K562 (cell line): Measurements from ENCODE around the gene TP53RK.

Experiments
- ASH1L ChIP-seq: fragments of 450-650 bp; IDR thresholded peaks from 2 replicates; pipeline ENCODE4 v1.6.1; 2018; ENCODE audit warnings: borderline replicate concordance, mild to moderate bottlenecking, low read depth; ENCODE audit not compliant: partially characterized antibody
- ELF2 ChIP-seq: fragments of 250-450 bp; sonication (Bioruptor Pico); IDR thresholded peaks from 2 replicates; pipeline ENCODE4 v1.5.0; 2021; ENCODE audit warnings: mild to moderate bottlenecking
- EZH2 ChIP-seq: IDR thresholded peaks from 2 replicates; pipeline ENCODE4 v1.6.1; 2012; ENCODE audit warnings: low read depth, mild to moderate bottlenecking, inconsistent platforms, low read length, borderline replicate concordance
- FOXA1 ChIP-seq: fragments of 450-650 bp; IDR thresholded peaks from 2 replicates; pipeline ENCODE4 v1.6.1; 2016; ENCODE audit warnings: mild to moderate bottlenecking, borderline replicate concordance
- FOXP1 ChIP-seq: sonication (generic); formaldehyde crosslinking; IDR thresholded peaks from 2 replicates; pipeline ENCODE4 v1.8.0; 2022; ENCODE audit warnings: mild to moderate bottlenecking, missing genetic modification reagents
- RNF2 ChIP-seq: sonication (generic); IDR thresholded peaks from 2 replicates; pipeline ENCODE4 v1.6.1; 2016
- TAF1 ChIP-seq: IDR thresholded peaks from 2 replicates; pipeline ENCODE4 v1.6.1; 2011; ENCODE audit warnings: mild to moderate bottlenecking, low read length, moderate library complexity; ENCODE audit not compliant: insufficient read depth, control insufficient read depth, severe bottlenecking; ENCODE audit errors: extremely low read depth
- YY1 ChIP-seq, 3 experiments: IDR thresholded peaks; 2 replicates each; pipeline ENCODE4 v1.6.1; 2011; ENCODE audit warnings: low read length in 2 of 3, mild to moderate bottlenecking in 2 of 3, moderate library complexity in 2 of 3, borderline replicate concordance in 1 of 3, control low read depth in 1 of 3, low read depth in 1 of 3; ENCODE audit not compliant: insufficient read depth in 3 of 3, insufficient replicate concordance in 2 of 3, control insufficient read depth in 1 of 3, insufficient read length in 1 of 3; ENCODE audit errors: extremely low read depth in 1 of 3
- ZFP36 ChIP-seq: fragments of 150-350 bp; IDR thresholded peaks from 2 replicates; pipeline ENCODE4 v1.6.1; 2018; ENCODE audit warnings: low read length, low read depth; ENCODE audit not compliant: partially characterized antibody
- ZNF184 ChIP-seq: sonication (generic); formaldehyde crosslinking; IDR thresholded peaks from 2 replicates; pipeline ENCODE4 v1.5.0; 2020; ENCODE audit warnings: missing genetic modification reagents
- ZNF592 ChIP-seq: fragments of 450-650 bp; IDR thresholded peaks from 2 replicates; pipeline ENCODE4 v1.6.1; 2017; ENCODE audit warnings: antibody characterized with exemption, mild to moderate bottlenecking

GRCh38 chr20:46698788-46699187 is 9.5 kb upstream of the TP53RK start:
- TF ChIP-seq ZFP36 (no peak), YY1 (IDR thresholded peaks at IDR 0.05; ENCODE audit: borderline replicate concordance in 1 of 3, control insufficient read depth in 1 of 3, extremely low read depth in 1 of 3, insufficient read depth in 3 of 3, insufficient read length in 1 of 3, insufficient replicate concordance in 2 of 3, low read depth in 1 of 3, low read length in 2 of 3) (no peak), ZNF184 (CRISPR knock-in tag) (no peak), RNF2 (no peak), ELF2 (CRISPR knock-in tag) (no peak), EZH2 (no peak), FOXA1 (no peak), ASH1L (no peak), FOXP1 (CRISPR knock-in tag) (no peak), ZNF592 (no peak), TAF1 (no peak)
